Measurements from ENCODE around the gene KRT1.

KRT1 gene

GRCh38 chr12:52637299-52637698 is 42.9 kb downstream of the KRT1 start:
- Histone ChIP-seq H3K36me3 (replicated peaks in 1 of 2; ENCODE audit: control insufficient read depth in 2 of 2, insufficient read depth in 2 of 2, low read length in 2 of 2) (no peaks in the 10 kb centered on the region), H3K79me1 (ENCODE audit: low read depth, low read length) (no peaks in the 10 kb centered on the region), H3K9me3 (replicated peaks in 1 of 2; ENCODE audit: control insufficient read depth in 2 of 2, insufficient read depth in 1 of 2, low read depth in 1 of 2, low read length in 2 of 2) (no peaks in the 10 kb centered on the region), H2AFZ (ENCODE audit: low read length) (no peak overlapping the region), H3K9ac (ENCODE audit: low read depth, low read length, poor library complexity) (no peak overlapping the region), H2BK5ac (ENCODE audit: low read length) (no peak overlapping the region), H2BK15ac (ENCODE audit: low read length) (no peak overlapping the region), H3K27ac (replicated peaks; ENCODE audit: low read length) (no peak overlapping the region), H3K4me1 (ENCODE audit: control insufficient read depth in 2 of 2, insufficient read depth in 1 of 2, low read depth in 1 of 2, low read length in 2 of 2) (peaks cover 0 to 4% of the 10 kb centered on the region in 2 donors), H3K27me3 (ENCODE audit: control insufficient read depth in 3 of 3, insufficient read depth in 3 of 3, low read depth in 1 of 3, low read length in 3 of 3) (peaks cover 0 to 10% (median 2%) of the 10 kb centered on the region in 3 experiments), H3K4me2 (ENCODE audit: insufficient read depth, low read length, poor library complexity, severe bottlenecking) (no peak overlapping the region), H2AK5ac (ENCODE audit: low read depth, low read length) (no peak overlapping the region), H4K91ac (ENCODE audit: low read depth, low read length, poor library complexity) (no peak overlapping the region), H2BK120ac (ENCODE audit: low read depth, low read length) (no peak overlapping the region), H3K14ac (ENCODE audit: low read length) (no peak overlapping the region), H2BK12ac (ENCODE audit: low read length) (no peak overlapping the region), H3K4me3 (ENCODE audit: low read length in 2 of 2) (no peak overlapping the region), H4K8ac (ENCODE audit: low read depth, low read length) (no peak overlapping the region), H3K4ac (ENCODE audit: low read length) (no peak overlapping the region), H3K23ac (ENCODE audit: low read depth, low read length, poor library complexity) (no peak overlapping the region), H3K18ac (ENCODE audit: low read length) (no peak overlapping the region)
- no peak for DNase-seq (ENCODE audit: low spot score)
- WGBS, 2 donors (ENCODE audit: extremely low coverage in 2 of 2, insufficient read length in 2 of 2, insufficient replicate concordance in 1 of 2) = no CpG with 5 or more reads among the region's 4 CpGs

- H2BK15ac ChIP-seq (ENCODE audit: low read length) = no peak overlapping the region
- H3K4me3 ChIP-seq (ENCODE audit: low read length in 2 of 2) = no peak overlapping the region
- no peak overlapping the region for H2BK5ac ChIP-seq (ENCODE audit: low read length)
- H3K9ac ChIP-seq (ENCODE audit: low read depth, low read length, poor library complexity) = no peak overlapping the region
- H3K79me1 ChIP-seq (ENCODE audit: low read depth, low read length) = no peaks in the 10 kb centered on the region
- no peak overlapping the region for H2BK120ac ChIP-seq (ENCODE audit: low read depth, low read length)
- H2AK5ac ChIP-seq (ENCODE audit: low read depth, low read length) = no peak overlapping the region
- no peak for DNase-seq (ENCODE audit: low spot score)
- H2BK12ac ChIP-seq (ENCODE audit: low read length) = no peak overlapping the region
- H3K4me2 ChIP-seq (ENCODE audit: insufficient read depth, low read length, poor library complexity, severe bottlenecking) = no peak overlapping the region
- no peak overlapping the region for H4K8ac ChIP-seq (ENCODE audit: low read depth, low read length)
- H3K23ac ChIP-seq (ENCODE audit: low read depth, low read length, poor library complexity) = no peak overlapping the region
- no peak overlapping the region for H3K27ac ChIP-seq (replicated peaks; ENCODE audit: low read length)
- no peak overlapping the region for H3K14ac ChIP-seq (ENCODE audit: low read length)
- H3K18ac ChIP-seq (ENCODE audit: low read length) = no peak overlapping the region
- H2AFZ ChIP-seq (ENCODE audit: low read length) = no peak overlapping the region
- H4K91ac ChIP-seq (ENCODE audit: low read depth, low read length, poor library complexity) = no peak overlapping the region
- no peaks in the 10 kb centered on the region for H3K4me1 ChIP-seq (ENCODE audit: control insufficient read depth in 2 of 2, insufficient read depth in 1 of 2, low read depth in 1 of 2, low read length in 2 of 2)
- H3K4ac ChIP-seq (ENCODE audit: low read length) = no peak overlapping the region
- H3K27me3 ChIP-seq (ENCODE audit: control insufficient read depth in 3 of 3, insufficient read depth in 3 of 3, low read depth in 1 of 3, low read length in 3 of 3) = peaks cover 0 to 10% (median 2%) of the 10 kb centered on the region in 3 experiments
- H3K9me3 ChIP-seq (replicated peaks in 1 of 2; ENCODE audit: control insufficient read depth in 2 of 2, insufficient read depth in 1 of 2, low read depth in 1 of 2, low read length in 2 of 2) = no peaks in the 10 kb centered on the region
- no peaks in the 10 kb centered on the region for H3K36me3 ChIP-seq (replicated peaks in 1 of 2; ENCODE audit: control insufficient read depth in 2 of 2, insufficient read depth in 2 of 2, low read length in 2 of 2)
- WGBS, 2 donors (ENCODE audit: extremely low coverage in 2 of 2, insufficient read length in 2 of 2, insufficient replicate concordance in 1 of 2) = no CpG with 5 or more reads among the region's 5 CpGs
Measured at GRCh38 chr12:52636592-52637258, 43.5 kb downstream of the KRT1 start.

GRCh38 chr12:52636189-52636588 is 44.0 kb downstream of the KRT1 start:
- no peaks in the 10 kb centered on the region for H3K79me1 ChIP-seq (ENCODE audit: low read depth, low read length)
- no peak overlapping the region for H3K14ac ChIP-seq (ENCODE audit: low read length)
- H2BK5ac ChIP-seq (ENCODE audit: low read length) = no peak overlapping the region
- peaks cover 0 to 10% (median 2%) of the 10 kb centered on the region in 3 experiments for H3K27me3 ChIP-seq (ENCODE audit: control insufficient read depth in 3 of 3, insufficient read depth in 3 of 3, low read depth in 1 of 3, low read length in 3 of 3)
- no peak overlapping the region for H2BK12ac ChIP-seq (ENCODE audit: low read length)
- no peak overlapping the region for H3K9ac ChIP-seq (ENCODE audit: low read depth, low read length, poor library complexity)
- H2BK15ac ChIP-seq (ENCODE audit: low read length) = no peak overlapping the region
- no CpG with 5 or more reads among the region's 6 CpGs for WGBS, 2 donors (ENCODE audit: extremely low coverage in 2 of 2, insufficient read length in 2 of 2, insufficient replicate concordance in 1 of 2)
- H3K36me3 ChIP-seq (replicated peaks in 1 of 2; ENCODE audit: control insufficient read depth in 2 of 2, insufficient read depth in 2 of 2, low read length in 2 of 2) = no peaks in the 10 kb centered on the region
- H3K27ac ChIP-seq (replicated peaks; ENCODE audit: low read length) = no peak overlapping the region
- H3K23ac ChIP-seq (ENCODE audit: low read depth, low read length, poor library complexity) = no peak overlapping the region
- no peak overlapping the region for H3K4ac ChIP-seq (ENCODE audit: low read length)
- no peaks in the 10 kb centered on the region for H3K4me1 ChIP-seq (ENCODE audit: control insufficient read depth in 2 of 2, insufficient read depth in 1 of 2, low read depth in 1 of 2, low read length in 2 of 2)
- no peak overlapping the region for H2BK120ac ChIP-seq (ENCODE audit: low read depth, low read length)
- no peak overlapping the region for H4K8ac ChIP-seq (ENCODE audit: low read depth, low read length)
- H3K18ac ChIP-seq (ENCODE audit: low read length) = peak overlapping the region; percentile 45
- no peak overlapping the region for H3K4me2 ChIP-seq (ENCODE audit: insufficient read depth, low read length, poor library complexity, severe bottlenecking)
- H3K9me3 ChIP-seq (replicated peaks in 1 of 2; ENCODE audit: control insufficient read depth in 2 of 2, insufficient read depth in 1 of 2, low read depth in 1 of 2, low read length in 2 of 2) = no peaks in the 10 kb centered on the region
- no peak overlapping the region for H4K91ac ChIP-seq (ENCODE audit: low read depth, low read length, poor library complexity)
- no peak overlapping the region for H3K4me3 ChIP-seq (ENCODE audit: low read length in 2 of 2)
- no peak for DNase-seq (ENCODE audit: low spot score)
- H2AFZ ChIP-seq (ENCODE audit: low read length) = no peak overlapping the region
- peak overlapping the region; percentile 93 for H2AK5ac ChIP-seq (ENCODE audit: low read depth, low read length)

- Histone ChIP-seq H4K91ac (ENCODE audit: low read depth, low read length, poor library complexity) (no peak overlapping the region), H3K9me3 (replicated peaks in 1 of 2; ENCODE audit: control insufficient read depth in 2 of 2, insufficient read depth in 1 of 2, low read depth in 1 of 2, low read length in 2 of 2) (no peaks in the 10 kb centered on the region), H4K8ac (ENCODE audit: low read depth, low read length) (no peak overlapping the region), H2AFZ (ENCODE audit: low read length) (no peak overlapping the region), H3K4me3 (ENCODE audit: low read length in 2 of 2) (peak overlapping the region in 1 of 2 donors; percentile 42), H3K4me1 (ENCODE audit: control insufficient read depth in 2 of 2, insufficient read depth in 1 of 2, low read depth in 1 of 2, low read length in 2 of 2) (no peaks in the 10 kb centered on the region), H2AK5ac (ENCODE audit: low read depth, low read length) (no peak overlapping the region), H2BK5ac (ENCODE audit: low read length) (no peak overlapping the region), H3K4me2 (ENCODE audit: insufficient read depth, low read length, poor library complexity, severe bottlenecking) (no peak overlapping the region), H3K36me3 (replicated peaks in 1 of 2; ENCODE audit: control insufficient read depth in 2 of 2, insufficient read depth in 2 of 2, low read length in 2 of 2) (no peaks in the 10 kb centered on the region), H2BK12ac (ENCODE audit: low read length) (no peak overlapping the region), H2BK120ac (ENCODE audit: low read depth, low read length) (no peak overlapping the region), H3K79me1 (ENCODE audit: low read depth, low read length) (no peaks in the 10 kb centered on the region), H3K18ac (ENCODE audit: low read length) (no peak overlapping the region), H3K27me3 (ENCODE audit: control insufficient read depth in 3 of 3, insufficient read depth in 3 of 3, low read depth in 1 of 3, low read length in 3 of 3) (peaks cover 0 to 13% (median 2%) of the 10 kb centered on the region in 3 experiments), H3K4ac (ENCODE audit: low read length) (no peak overlapping the region), H3K9ac (ENCODE audit: low read depth, low read length, poor library complexity) (no peak overlapping the region), H3K14ac (ENCODE audit: low read length) (peak overlapping the region; percentile 1), H2BK15ac (ENCODE audit: low read length) (no peak overlapping the region), H3K27ac (replicated peaks; ENCODE audit: low read length) (no peak overlapping the region), H3K23ac (ENCODE audit: low read depth, low read length, poor library complexity) (peak overlapping the region; percentile 35)
- WGBS, 2 donors (ENCODE audit: extremely low coverage in 2 of 2, insufficient read length in 2 of 2, insufficient replicate concordance in 1 of 2) = no CpG with 5 or more reads among the region's 7 CpGs
- no peak for DNase-seq (ENCODE audit: low spot score)
Measured at GRCh38 chr12:52634266-52635056, 45.7 kb downstream of the KRT1 start.

Data from neuronal stem cell (in vitro differentiated cells).